Amniotic epithelial cell (primary cell): ENCODE data around the gene DUSP9.
"Not testable (repeated sequence)": the region's sequence is repeated elsewhere in the genome, so short reads cannot be mapped to it uniquely, and the experiment has no call there.

Experiments used
- DNase-seq: peaks from one replicate; pipeline ENCODE4 v3.0.0-alpha.2; 2010; ENCODE audit warnings: low read depth

DUSP9 gene

GRCh38 chrX:153692611-153693156 is 45.7 kb downstream of the DUSP9 start:
- no peak for DNase-seq

GRCh38 chrX:153693216-153694086 is 46.4 kb downstream of the DUSP9 start:
- DNase-seq, result no peak

- DNase-seq, result not testable (repeated sequence)
Observed at GRCh38 chrX:153694256-153694655, 47.3 kb downstream of the DUSP9 start.

GRCh38 chrX:153694687-153695270 is 47.8 kb downstream of the DUSP9 start:
- no peak for DNase-seq

- DNase-seq, result no peak
Observed at GRCh38 chrX:153696100-153696499, 49.1 kb downstream of the DUSP9 start.

- not testable (repeated sequence) for DNase-seq
Observed at GRCh38 chrX:153696538-153696937, 49.5 kb downstream of the DUSP9 start.

GRCh38 chrX:153696986-153697722 is 50.2 kb downstream of the DUSP9 start:
- DNase-seq, result not testable (repeated sequence)

- DNase-seq, result no peak
Observed at GRCh38 chrX:153697924-153698865, 51.2 kb downstream of the DUSP9 start.

GRCh38 chrX:153699210-153699783 is 52.3 kb downstream of the DUSP9 start:
- DNase-seq, result not testable (repeated sequence)

- not testable (repeated sequence) for DNase-seq
Observed at GRCh38 chrX:153699784-153700371, 52.9 kb downstream of the DUSP9 start.

- DNase-seq, result no peak
Observed at GRCh38 chrX:153700376-153700945, 53.5 kb downstream of the DUSP9 start.
